ENCODE measurements around the gene PLXNA4.

GRCh38 chr7:132553031-132553430 lies 23.2 kb downstream of the PLXNA4 start:
- no peak for TF ChIP-seq EZH2 (IDR thresholded peaks at IDR 0.05; ENCODE audit: borderline replicate concordance, low read depth, low read length)
- no peak for TF ChIP-seq ZC3H11A (IDR thresholded peaks at IDR 0.05; ENCODE audit: low read depth, low read length)
- TF ChIP-seq THRB (CRISPR knock-in tag; conservative IDR thresholded peaks at IDR 0.05): no peak
- no peak for TF ChIP-seq SIN3A (IDR thresholded peaks at IDR 0.05; ENCODE audit: borderline replicate concordance in 2 of 2, control insufficient read depth in 1 of 2, low read depth in 2 of 2, low read length in 2 of 2)
- TF ChIP-seq CTCF (IDR thresholded peaks at IDR 0.05 in 2 of 3, conservative IDR thresholded peaks at IDR 0.05 in 1 of 3; ENCODE audit: insufficient read depth in 2 of 3, low read depth in 1 of 3, low read length in 3 of 3): no peak
- TF ChIP-seq ZNF695 (CRISPR knock-in tag; IDR thresholded peaks at IDR 0.05): no peak
- TF ChIP-seq CEBPB (tag; IDR thresholded peaks at IDR 0.05): no peak
- TF ChIP-seq POLR2AphosphoS2 (IDR thresholded peaks at IDR 0.05; ENCODE audit: low read length): no peak
- no peak for TF ChIP-seq KAT2B (IDR thresholded peaks at IDR 0.05; ENCODE audit: low read depth, low read length)
- TF ChIP-seq STAG1 (CRISPR knock-in tag; IDR thresholded peaks at IDR 0.05; ENCODE audit: borderline replicate concordance): no peak
- no peak for TF ChIP-seq NCOA1 (IDR thresholded peaks at IDR 0.05; ENCODE audit: low read depth)
